SK-N-SH (cell line): ENCODE measurements around the gene DENND2A. TPM values are rescaled to one million over a fixed set of nuclear protein-coding genes. Genes with fewer than 3 reads are reported as not detected.
A peak's percentile ranks its signal among the peaks of the same experiment; 100 is the strongest.

ENCODE experiments used
- CTCF ChIA-PET: fragments of 300-600, 350-600 bp; formaldehyde crosslinking; extraction: SDS; loops from one replicate; lab custom pipeline; 2021; lab: Yijun Ruan, JAX
- POLR2A ChIA-PET: fragments of 350-600 bp; sonication (Branson Sonifier 250); formaldehyde crosslinking; extraction: SDS; loops from one replicate; lab custom pipeline; 2020; ENCODE audit warnings: antibody characterized with exemption, inconsistent platforms; lab: Yijun Ruan, JAX
- DNase-seq: peaks from one replicate; pipeline ENCODE4 v3.0.0; 2012
- H2AFZ ChIP-seq: fragments of 200-600 bp; sonication (generic); 2 replicates; pipeline ENCODE4 v1.8.1; 2016; ENCODE audit warnings: antibody characterized with exemption, mild to moderate bottlenecking, low read depth
- H3F3A ChIP-seq: fragments of 200-600 bp; sonication (generic); replicated peaks from 2 replicates; pipeline ENCODE3; 2016; ENCODE audit warnings: antibody characterized with exemption, mild to moderate bottlenecking; ENCODE audit not compliant: insufficient read depth
- H3K27ac ChIP-seq, 2 experiments: fragments of 200-500 bp in 1 of 2; fragments of 200-600 bp in 1 of 2; sonication (Bioruptor generic) in 1 of 2; sonication (generic), shearing (Covaris generic) in 1 of 2; 2 replicates each; pipeline versions ENCODE4 v1.5.1 to v1.6.1; 2014 to 2016; ENCODE audit warnings: low read depth in 2 of 2, inconsistent platforms in 1 of 2, low read length in 1 of 2, mild to moderate bottlenecking in 1 of 2, mixed read lengths in 1 of 2
- H3K27me3 ChIP-seq: fragments of 200-600 bp; sonication (generic), shearing (Covaris generic); 2 replicates; pipeline ENCODE4 v1.6.1; 2016; ENCODE audit warnings: mixed run types; ENCODE audit not compliant: insufficient read depth
- H3K36me3 ChIP-seq, 2 experiments: fragments of 200-500 bp in 1 of 2; fragments of 200-600 bp in 1 of 2; sonication (Bioruptor generic) in 1 of 2; sonication (generic) in 1 of 2; replicated peaks in 1 of 2; 2 replicates each; pipeline versions ENCODE3 to v1.5.1; 2014 to 2016; ENCODE audit warnings: low read length in 1 of 2, mild to moderate bottlenecking in 1 of 2; ENCODE audit not compliant: insufficient read depth in 2 of 2, control insufficient read depth in 1 of 2
- H3K4me1 ChIP-seq, 2 experiments: fragments of 200-500 bp in 1 of 2; fragments of 200-600 bp in 1 of 2; sonication (Bioruptor generic) in 1 of 2; sonication (generic), shearing (Covaris generic) in 1 of 2; 2 replicates each; pipeline versions ENCODE4 v1.5.1 to v1.6.1; 2014 to 2016; ENCODE audit warnings: low read depth in 1 of 2, low read length in 1 of 2, mixed run types in 1 of 2; ENCODE audit not compliant: insufficient read depth in 2 of 2, control insufficient read depth in 1 of 2
- H3K4me2 ChIP-seq: fragments of 200-600 bp; sonication (generic), shearing (Covaris generic); 2 replicates; pipeline ENCODE4 v1.6.1; 2017; ENCODE audit warnings: mixed run types
- H3K4me3 ChIP-seq, 2 experiments: fragments of 200-500 bp in 1 of 2; fragments of 200-600 bp in 1 of 2; sonication (Bioruptor generic) in 1 of 2; sonication (generic), shearing (Covaris generic) in 1 of 2; 2 replicates each; pipeline versions ENCODE4 v1.5.1 to v1.8.1; 2014 to 2016; ENCODE audit warnings: low read depth in 2 of 2, inconsistent platforms in 1 of 2, low read length in 1 of 2, mild to moderate bottlenecking in 1 of 2, mixed read lengths in 1 of 2, moderate library complexity in 1 of 2
- H3K79me2 ChIP-seq: fragments of 200-600 bp; sonication (generic); 2 replicates; pipeline ENCODE4 v1.8.1; 2017; ENCODE audit warnings: mild to moderate bottlenecking; ENCODE audit not compliant: insufficient read depth
- H3K9ac ChIP-seq: fragments of 200-600 bp; sonication (generic); 2 replicates; pipeline ENCODE4 v1.6.1; 2017; ENCODE audit warnings: mixed run types
- H3K9me2 ChIP-seq: fragments of 200-600 bp; sonication (generic); 2 replicates; pipeline ENCODE4 v1.6.1; 2017; ENCODE audit warnings: mixed run types
- H3K9me3 ChIP-seq: fragments of 200-600 bp; sonication (generic); 2 replicates; pipeline ENCODE4 v1.6.1; 2017; ENCODE audit warnings: mixed run types, mild to moderate bottlenecking, moderate library complexity
- H4K20me1 ChIP-seq: fragments of 200-600 bp; sonication (generic); 2 replicates; pipeline ENCODE4 v1.6.1; 2017; ENCODE audit warnings: mild to moderate bottlenecking, mixed run types; ENCODE audit not compliant: insufficient read depth
- CHD2 ChIP-seq: fragments of 150-350 bp; IDR thresholded peaks from 2 replicates; pipeline ENCODE4 v1.6.1; 2018; ENCODE audit warnings: low read length; ENCODE audit not compliant: partially characterized antibody
- ELF1 ChIP-seq: IDR thresholded peaks from 2 replicates; pipeline ENCODE4 v1.4.0; 2012
- EP300 ChIP-seq, 2 experiments: IDR thresholded peaks; 2 replicates each; pipeline versions ENCODE4 v1.4.0 to v1.6.1; 2012; ENCODE audit warnings: borderline replicate concordance in 1 of 2, low read depth in 1 of 2, low read length in 1 of 2
- FOXJ3 ChIP-seq: sonication (generic); formaldehyde crosslinking; IDR thresholded peaks from 2 replicates; pipeline ENCODE4 v1.5.1; 2020; ENCODE audit warnings: mild to moderate bottlenecking, missing genetic modification reagents
- FOXM1 ChIP-seq: IDR thresholded peaks from 2 replicates; pipeline ENCODE4 v1.4.0; 2012; ENCODE audit warnings: low read depth, mild to moderate bottlenecking
- GATA2 ChIP-seq: sonication (generic); formaldehyde crosslinking; IDR thresholded peaks from 2 replicates; pipeline ENCODE4 v1.5.0; 2020; ENCODE audit warnings: mild to moderate bottlenecking, missing genetic modification reagents
- JUND ChIP-seq: IDR thresholded peaks from 2 replicates; pipeline ENCODE4 v1.4.0; 2012
- MXI1 ChIP-seq: IDR thresholded peaks from 2 replicates; pipeline ENCODE4 v1.6.1; 2012; ENCODE audit warnings: mild to moderate bottlenecking, low read depth, low read length, improper control_type of control experiment
- NFIC ChIP-seq: IDR thresholded peaks from 2 replicates; pipeline ENCODE4 v1.4.0; 2012; ENCODE audit warnings: borderline replicate concordance
- RAD21 ChIP-seq: IDR thresholded peaks from 2 replicates; pipeline ENCODE4 v1.6.1; 2012; ENCODE audit warnings: mild to moderate bottlenecking, low read length
- RXRA ChIP-seq: IDR thresholded peaks from 2 replicates; pipeline ENCODE4 v1.4.0; 2012; ENCODE audit warnings: low read depth, mild to moderate bottlenecking, borderline replicate concordance
- SIN3A ChIP-seq: IDR thresholded peaks from 2 replicates; pipeline ENCODE4 v1.6.1; 2012; ENCODE audit warnings: low read depth, mild to moderate bottlenecking, low read length, moderate library complexity, borderline replicate concordance
- TAF1 ChIP-seq: IDR thresholded peaks from 2 replicates; pipeline ENCODE4 v1.6.1; 2012; ENCODE audit warnings: low read depth, mild to moderate bottlenecking, low read length, moderate library complexity, borderline replicate concordance
- TCF12 ChIP-seq: IDR thresholded peaks from 2 replicates; pipeline ENCODE4 v1.4.0; 2012
- TEAD4 ChIP-seq: IDR thresholded peaks from 2 replicates; pipeline ENCODE4 v1.4.0; 2012; ENCODE audit warnings: mild to moderate bottlenecking, borderline replicate concordance; ENCODE audit not compliant: insufficient read depth
- YY1 ChIP-seq: IDR thresholded peaks from 2 replicates; pipeline ENCODE4 v1.4.0; 2012; ENCODE audit warnings: low read depth, mild to moderate bottlenecking
- WGBS: methylation state at CpG from one replicate; pipeline ENCODE4 v1.1.6; 2017; ENCODE audit warnings: low lambda C conversion rate; 5-methylcytosine and 5-hydroxymethylcytosine counted together
- polyA plus RNA-seq, 3 experiments: library from polyadenylated mRNA; depleted of rRNA; stranded (reverse); fragments of >200 nt; gene quantifications; 2 replicates each; pipeline ENCODE4 v1.2.3, GENCODE V29; 2012
- TF ChIP-seq, protein P1 (sequence below): fragments of 150-350 bp; IDR thresholded peaks from 2 replicates; pipeline ENCODE4 v1.6.1; 2016; ENCODE audit warnings: mild to moderate bottlenecking, low read depth, low read length
- TF ChIP-seq, protein P2 (sequence below): fragments of 200-600 bp; sonication (generic); IDR thresholded peaks from 2 replicates; pipeline ENCODE4 v1.6.1; 2017; ENCODE audit warnings: antibody characterized with exemption, mild to moderate bottlenecking, moderate library complexity
- TF ChIP-seq, protein P3 (sequence below): IDR thresholded peaks from 2 replicates; pipeline ENCODE4 v1.4.0; 2012; ENCODE audit warnings: low read depth, borderline replicate concordance
- TF ChIP-seq, protein P4 (sequence below): IDR thresholded peaks from 2 replicates; pipeline ENCODE4 v1.4.0; 2012; ENCODE audit warnings: low read depth

DENND2A gene
- polyA plus RNA-seq, 1 of the 3 experiments (the other 2 are of a cell fraction) = 3.5 TPM

DNA sequence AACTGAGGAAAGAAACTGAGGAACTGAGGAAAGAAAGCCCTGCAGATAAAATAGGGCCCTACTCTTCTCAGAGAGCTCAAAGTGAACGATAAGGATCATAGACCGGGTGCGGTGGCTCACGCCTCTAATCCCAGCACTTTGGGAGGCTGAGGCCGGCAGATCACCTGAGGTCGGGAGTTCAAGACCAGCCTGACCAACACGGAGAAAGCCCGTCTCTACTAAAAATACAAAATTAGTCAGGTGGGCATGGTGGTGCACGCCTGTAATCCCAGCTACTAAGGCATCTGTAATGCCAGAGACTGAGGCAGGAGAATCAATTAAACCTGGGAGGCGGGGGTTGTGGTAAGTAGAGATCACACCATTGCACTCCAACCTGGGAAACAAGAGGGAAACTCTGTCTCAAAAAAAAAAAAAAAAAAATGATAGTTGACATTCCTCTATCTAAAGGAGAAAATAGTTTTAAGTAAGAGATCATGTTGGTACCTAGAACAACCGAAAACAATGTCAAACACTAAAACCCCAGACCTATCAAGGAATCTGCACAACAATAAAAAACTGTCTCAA, 163.8 kb downstream of the DENND2A start:
- Histone ChIP-seq H3K27me3 (no peaks in the 10 kb centered on the region), H4K20me1 (peaks cover 65% of the 10 kb centered on the region), H3K4me1 (peaks cover 4 to 7% of the 10 kb centered on the region in 2 experiments; a peak in 2 of 4 replicates), H3K79me2 (peaks cover 73% of the 10 kb centered on the region), H3F3A (peaks cover 13% of the 10 kb centered on the region), H3K4me2 (peak overlapping the region; percentile 83; the same call in 1 of the 2 replicates), H3K36me3 (peaks cover 0 to 4% of the 10 kb centered on the region in 2 experiments), H2AFZ (no peak overlapping the region), H3K9me2 (no peaks in the 10 kb centered on the region), H3K4me3 (peak overlapping the region in 1 of 2 experiments; percentile 81; a peak in 1 of 4 replicates), H3K9ac (no peak overlapping the region), H3K27ac (no peak overlapping the region), H3K9me3 (no peaks in the 10 kb centered on the region)
- TF ChIP-seq NFIC (no peak), TEAD4 (no peak), RAD21 (no peak), MXI1 (no peak), SIN3A (no peak), YY1 (no peak), TCF12 (no peak), JUND (no peak), GATA2 (CRISPR knock-in tag) (no peak), ELF1 (no peak), CHD2 (no peak), TAF1 (no peak), RXRA (no peak)
- TF ChIP-seq, protein P1, sequence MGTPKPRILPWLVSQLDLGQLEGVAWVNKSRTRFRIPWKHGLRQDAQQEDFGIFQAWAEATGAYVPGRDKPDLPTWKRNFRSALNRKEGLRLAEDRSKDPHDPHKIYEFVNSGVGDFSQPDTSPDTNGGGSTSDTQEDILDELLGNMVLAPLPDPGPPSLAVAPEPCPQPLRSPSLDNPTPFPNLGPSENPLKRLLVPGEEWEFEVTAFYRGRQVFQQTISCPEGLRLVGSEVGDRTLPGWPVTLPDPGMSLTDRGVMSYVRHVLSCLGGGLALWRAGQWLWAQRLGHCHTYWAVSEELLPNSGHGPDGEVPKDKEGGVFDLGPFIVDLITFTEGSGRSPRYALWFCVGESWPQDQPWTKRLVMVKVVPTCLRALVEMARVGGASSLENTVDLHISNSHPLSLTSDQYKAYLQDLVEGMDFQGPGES = no peak
- TF ChIP-seq, protein P2, sequence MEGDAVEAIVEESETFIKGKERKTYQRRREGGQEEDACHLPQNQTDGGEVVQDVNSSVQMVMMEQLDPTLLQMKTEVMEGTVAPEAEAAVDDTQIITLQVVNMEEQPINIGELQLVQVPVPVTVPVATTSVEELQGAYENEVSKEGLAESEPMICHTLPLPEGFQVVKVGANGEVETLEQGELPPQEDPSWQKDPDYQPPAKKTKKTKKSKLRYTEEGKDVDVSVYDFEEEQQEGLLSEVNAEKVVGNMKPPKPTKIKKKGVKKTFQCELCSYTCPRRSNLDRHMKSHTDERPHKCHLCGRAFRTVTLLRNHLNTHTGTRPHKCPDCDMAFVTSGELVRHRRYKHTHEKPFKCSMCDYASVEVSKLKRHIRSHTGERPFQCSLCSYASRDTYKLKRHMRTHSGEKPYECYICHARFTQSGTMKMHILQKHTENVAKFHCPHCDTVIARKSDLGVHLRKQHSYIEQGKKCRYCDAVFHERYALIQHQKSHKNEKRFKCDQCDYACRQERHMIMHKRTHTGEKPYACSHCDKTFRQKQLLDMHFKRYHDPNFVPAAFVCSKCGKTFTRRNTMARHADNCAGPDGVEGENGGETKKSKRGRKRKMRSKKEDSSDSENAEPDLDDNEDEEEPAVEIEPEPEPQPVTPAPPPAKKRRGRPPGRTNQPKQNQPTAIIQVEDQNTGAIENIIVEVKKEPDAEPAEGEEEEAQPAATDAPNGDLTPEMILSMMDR = no peak
- no peak for DNase-seq
- ChIA-PET POLR2A (no interaction called here), CTCF (interaction anchor here (0.7 to 4.8 kb wide), 17 partner anchors 10 to 176 kb away, joined by 3 to 43 read pairs (median 4); no protein-coding TSS in a partner anchor)
- WGBS = 89% methylated on average over 11 of the region's 11 CpGs

DNA sequence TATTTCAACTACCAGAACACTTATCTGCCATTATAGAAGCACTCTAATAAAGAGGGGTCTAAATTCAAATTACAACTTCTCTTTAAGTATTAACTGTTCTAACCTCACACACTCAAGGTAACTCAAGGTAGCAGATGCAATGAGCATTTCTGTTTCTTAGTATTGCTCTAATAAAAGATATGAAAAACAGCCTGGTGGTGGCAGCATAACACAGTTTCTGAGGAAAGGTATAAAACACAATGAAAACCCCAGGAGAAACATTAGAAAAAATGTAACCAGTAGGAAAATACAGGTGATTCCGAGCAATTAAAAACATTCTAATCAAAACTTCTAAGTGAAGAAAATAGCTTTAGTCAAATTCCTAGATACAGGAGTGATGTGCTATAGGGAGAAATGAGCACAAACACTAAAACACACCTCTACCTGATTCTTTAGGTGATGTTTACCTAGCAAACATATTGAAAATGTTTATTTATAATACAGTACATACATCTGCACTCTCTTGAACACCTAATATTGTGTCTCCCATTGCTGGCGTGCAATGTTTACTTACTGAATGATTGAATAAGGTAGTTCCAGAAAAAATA, 164.8 kb downstream of the DENND2A start:
- peak; percentile 70 for DNase-seq
- H3K79me2 ChIP-seq = peaks cover 82% of the 10 kb centered on the region
- no peak for TF ChIP-seq GATA2 (CRISPR knock-in tag)
- TF ChIP-seq NFIC = no peak
- TF ChIP-seq FOXJ3 (CRISPR knock-in tag) = no peak
- TF ChIP-seq, protein P3, sequence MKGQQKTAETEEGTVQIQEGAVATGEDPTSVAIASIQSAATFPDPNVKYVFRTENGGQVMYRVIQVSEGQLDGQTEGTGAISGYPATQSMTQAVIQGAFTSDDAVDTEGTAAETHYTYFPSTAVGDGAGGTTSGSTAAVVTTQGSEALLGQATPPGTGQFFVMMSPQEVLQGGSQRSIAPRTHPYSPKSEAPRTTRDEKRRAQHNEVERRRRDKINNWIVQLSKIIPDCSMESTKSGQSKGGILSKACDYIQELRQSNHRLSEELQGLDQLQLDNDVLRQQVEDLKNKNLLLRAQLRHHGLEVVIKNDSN = no peak
- TF ChIP-seq EP300 (IDR thresholded peaks at IDR 0.05; ENCODE audit: borderline replicate concordance in 1 of 2, low read depth in 1 of 2, low read length in 1 of 2) = no peak
- TF ChIP-seq, protein P2 = peak; percentile 92
- TF ChIP-seq, protein P4, sequence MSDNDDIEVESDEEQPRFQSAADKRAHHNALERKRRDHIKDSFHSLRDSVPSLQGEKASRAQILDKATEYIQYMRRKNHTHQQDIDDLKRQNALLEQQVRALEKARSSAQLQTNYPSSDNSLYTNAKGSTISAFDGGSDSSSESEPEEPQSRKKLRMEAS = no peak
- no peak for TF ChIP-seq FOXM1

More for the DNA sequence above, 164.8 kb downstream of the DENND2A start:
- H3K9me3 ChIP-seq = no peaks in the 10 kb centered on the region
- peaks cover 4 to 7% of the 10 kb centered on the region in 2 experiments; a peak in 2 of 4 replicates for H3K4me1 ChIP-seq
- H3K27ac ChIP-seq = no peak overlapping the region
- H2AFZ ChIP-seq = no peak overlapping the region
- H3K9me2 ChIP-seq = no peaks in the 10 kb centered on the region
- ChIA-PET POLR2A (no interaction called here), CTCF (interaction anchor here (0.7 to 4.8 kb wide), 27 partner anchors 10 to 193 kb away, joined by 3 to 43 read pairs (median 4); partner anchors contain the start of gene DENND2A)
- H3K4me2 ChIP-seq = no peak overlapping the region
- H3K4me3 ChIP-seq = no peak overlapping the region; a peak in 1 of 4 replicates
- no peak overlapping the region for H3K9ac ChIP-seq
- no peaks in the 10 kb centered on the region for H3K27me3 ChIP-seq
- 46% methylated on average over 2 of the region's 2 CpGs for WGBS
- H3K36me3 ChIP-seq = peaks cover 0 to 4% of the 10 kb centered on the region in 2 experiments
- H3F3A ChIP-seq = peaks cover 13% of the 10 kb centered on the region
- H4K20me1 ChIP-seq = peaks cover 73% of the 10 kb centered on the region
